AG04449 (cell line): ENCODE results near the gene SLC17A4.
"Not testable (repeated sequence)": the region's sequence is repeated elsewhere in the genome, so short reads cannot be mapped to it uniquely, and the experiment has no call there.

Experiments
- CTCF ChIA-PET: fragments of 350-600 bp; formaldehyde crosslinking; extraction: SDS; loops from one replicate; lab custom pipeline; 2021; ENCODE audit warnings: antibody characterized with exemption; lab: Yijun Ruan, JAX
- POLR2A ChIA-PET: fragments of 400-600, 350-600 bp; formaldehyde crosslinking; extraction: SDS; loops from one replicate; lab custom pipeline; 2020; ENCODE audit warnings: antibody characterized with exemption, inconsistent platforms; lab: Yijun Ruan, JAX
- DNase-seq: peaks from one replicate; pipeline ENCODE4 v3.0.0-alpha.2; 2010; ENCODE audit warnings: low read depth, low spot score
- H3K4me3 ChIP-seq: 2 replicates; pipeline ENCODE4 v1.5.1; 2011; ENCODE audit warnings: low read depth, mild to moderate bottlenecking, control low read depth, low read length
- CTCF ChIP-seq: IDR thresholded peaks from one replicate; pipeline ENCODE4 v1.5.1; 2011; ENCODE audit warnings: mild to moderate bottlenecking, moderate library complexity, low read length, control low read depth, inconsistent platforms; ENCODE audit not compliant: insufficient read depth; ENCODE audit errors: missing control alignments

The SLC17A4 gene

GRCh38 chr6:25746968-25747367 lies 7.6 kb upstream of the SLC17A4 start:
- H3K4me3 ChIP-seq, result no peak overlapping the region
- no peak for TF ChIP-seq CTCF
- no peak for DNase-seq
- ChIA-PET POLR2A (no interaction called here), CTCF (no interaction called here)

GRCh38 chr6:25747477-25747876 lies 7.1 kb upstream of the SLC17A4 start:
- POLR2A ChIA-PET, result no interaction called here

DNA sequence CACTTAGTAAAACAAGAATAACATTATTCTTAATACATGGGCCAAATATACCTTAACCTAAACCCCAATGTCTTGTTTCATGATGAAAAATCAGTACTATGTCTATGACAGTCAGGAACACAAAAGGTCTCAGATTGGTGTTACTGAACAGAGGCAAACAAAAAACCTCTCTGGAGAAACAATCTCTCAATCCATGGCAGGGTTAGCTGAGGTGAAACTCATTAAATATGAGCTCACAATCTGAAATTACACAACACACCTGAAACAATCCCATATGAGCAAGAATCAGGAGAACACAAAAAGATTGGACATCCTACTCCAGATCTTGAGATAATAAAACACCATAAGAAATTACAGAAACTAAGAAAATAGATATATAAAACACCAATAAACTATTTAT lies 6.5 kb upstream of the SLC17A4 start:
- ChIA-PET POLR2A (no interaction called here), CTCF (no interaction called here)
- no peak overlapping the region for H3K4me3 ChIP-seq

More at GRCh38 chr6:25747477-25747876, 7.1 kb upstream of the SLC17A4 start:
- TF ChIP-seq CTCF, result no peak
- no peak overlapping the region for H3K4me3 ChIP-seq
- CTCF ChIA-PET, result no interaction called here
- DNase-seq, result no peak

GRCh38 chr6:25748601-25749517 lies 5.7 kb upstream of the SLC17A4 start:
- H3K4me3 ChIP-seq, DNase-seq, POLR2A ChIA-PET, CTCF ChIA-PET: not testable (repeated sequence)

More for the DNA sequence above, 6.5 kb upstream of the SLC17A4 start:
- DNase-seq, result no peak
- TF ChIP-seq CTCF, result no peak

- H3K4me3 ChIP-seq, result no peak overlapping the region
- ChIA-PET POLR2A (no interaction called here), CTCF (no interaction called here)
- TF ChIP-seq CTCF, result no peak
- DNase-seq, result no peak
Measured at GRCh38 chr6:25749837-25750236, 4.7 kb upstream of the SLC17A4 start.

- DNase-seq, result no peak
- TF ChIP-seq CTCF, result no peak
- ChIA-PET POLR2A (no interaction called here), CTCF (no interaction called here)
- H3K4me3 ChIP-seq, result no peak overlapping the region
Measured at GRCh38 chr6:25750906-25751305, 3.6 kb upstream of the SLC17A4 start.
